CD14-positive monocyte (primary cell): ENCODE measurements around the gene RAC2. TPM values are rescaled to one million over a fixed set of nuclear protein-coding genes. Genes with fewer than 3 reads are reported as not detected.
A peak's percentile ranks its signal among the peaks of the same experiment; 100 is the strongest.

ENCODE experiments used
- DNase-seq, 3 donors: peaks; one replicate each; pipeline ENCODE4 v3.0.0-alpha.2; 2011 to 2022
- H2AFZ ChIP-seq: 2 replicates; pipeline ENCODE4 v1.6.0; 2012; ENCODE audit warnings: mild to moderate bottlenecking, low read depth, low read length, inconsistent platforms; ENCODE audit not compliant: insufficient read depth, poor library complexity, severe bottlenecking
- H3K27ac ChIP-seq, 2 donors: 1 replicate in 1 of 2; 2 replicates in 1 of 2; pipeline ENCODE4 v1.5.1; 2012 to 2013; ENCODE audit warnings: low read length in 2 of 2, control low read depth in 1 of 2, inconsistent platforms in 1 of 2, low read depth in 1 of 2, mild to moderate bottlenecking in 1 of 2
- H3K27me3 ChIP-seq, 2 donors: one replicate each; pipeline versions ENCODE4 v1.6.0 to v1.6.1; 2011 to 2013; ENCODE audit warnings: low read length in 2 of 2; ENCODE audit not compliant: control insufficient read depth in 2 of 2, insufficient read depth in 2 of 2
- H3K36me3 ChIP-seq, 2 donors: replicated peaks in 1 of 2; 1 replicate in 1 of 2; 2 replicates in 1 of 2; pipeline versions ENCODE4 v1.5.1 to v1.6.1; 2012 to 2013; ENCODE audit warnings: low read length in 2 of 2, control low read depth in 1 of 2, inconsistent platforms in 1 of 2, mild to moderate bottlenecking in 1 of 2; ENCODE audit not compliant: insufficient read depth in 2 of 2, control insufficient read depth in 1 of 2
- H3K4me1 ChIP-seq, 2 donors: 1 replicate in 1 of 2; 2 replicates in 1 of 2; pipeline versions ENCODE4 v1.5.1 to v1.6.1; 2012 to 2013; ENCODE audit warnings: low read length in 2 of 2, control low read depth in 1 of 2, inconsistent platforms in 1 of 2, mild to moderate bottlenecking in 1 of 2, moderate library complexity in 1 of 2; ENCODE audit not compliant: insufficient read depth in 2 of 2, control insufficient read depth in 1 of 2
- H3K4me2 ChIP-seq: replicated peaks from 2 replicates; pipeline ENCODE3; 2012; ENCODE audit warnings: low read length, moderate library complexity, mild to moderate bottlenecking; ENCODE audit not compliant: poor library complexity, severe bottlenecking; ENCODE audit errors: extremely low read depth
- H3K4me3 ChIP-seq, 3 experiments: fragments of 200-600 bp in 1 of 3; sonication (generic) in 1 of 3; replicated peaks in 1 of 3; 1 replicate in 2 of 3; 2 replicates in 1 of 3; pipeline ENCODE4 v1.5.1; 2011 to 2013; ENCODE audit warnings: low read length in 3 of 3, mild to moderate bottlenecking in 3 of 3, control low read depth in 2 of 3, low read depth in 2 of 3, inconsistent platforms in 1 of 3, moderate library complexity in 1 of 3
- H3K79me2 ChIP-seq: 2 replicates; pipeline ENCODE4 v1.6.0; 2012; ENCODE audit warnings: mild to moderate bottlenecking, control low read depth, inconsistent platforms, low read length, moderate library complexity; ENCODE audit not compliant: insufficient read depth
- H3K9ac ChIP-seq: 2 replicates; pipeline ENCODE4 v1.6.0; 2017; ENCODE audit warnings: low read length, mild to moderate bottlenecking; ENCODE audit not compliant: insufficient read depth, poor library complexity, severe bottlenecking
- H3K9me3 ChIP-seq, 2 donors: replicated peaks in 1 of 2; 1 replicate in 1 of 2; 2 replicates in 1 of 2; pipeline versions ENCODE4 v1.5.1 to v1.6.1; 2012 to 2013; ENCODE audit warnings: low read length in 2 of 2, control low read depth in 1 of 2; ENCODE audit not compliant: control insufficient read depth in 1 of 2, insufficient read depth in 1 of 2
- H4K20me1 ChIP-seq: 2 replicates; pipeline ENCODE4 v1.6.0; 2012; ENCODE audit warnings: mild to moderate bottlenecking, low read length, control low read depth, moderate library complexity; ENCODE audit not compliant: insufficient read depth
- H3K27ac Mint-ChIP-seq, 7 donors: one replicate each; pipeline ENCODE4 v1.8.0; 2020; ENCODE audit warnings: mild to moderate bottlenecking in 7 of 7, mixed read lengths in 7 of 7, moderate library complexity in 6 of 7, inconsistent platforms in 2 of 7
- H3K27me3 Mint-ChIP-seq, 3 donors: one replicate each; pipeline ENCODE4 v1.8.0; 2021 to 2022; ENCODE audit warnings: low read depth in 3 of 3, mild to moderate bottlenecking in 3 of 3, mixed read lengths in 3 of 3, moderate library complexity in 3 of 3, inconsistent platforms in 1 of 3
- H3K36me3 Mint-ChIP-seq, 2 donors: one replicate each; pipeline ENCODE4 v1.8.0; 2020; ENCODE audit warnings: mixed read lengths in 2 of 2, inconsistent platforms in 1 of 2, mild to moderate bottlenecking in 1 of 2
- H3K4me1 Mint-ChIP-seq: one replicate; pipeline ENCODE4 v1.8.0; 2020; ENCODE audit warnings: mild to moderate bottlenecking, mixed read lengths
- H3K4me3 Mint-ChIP-seq, 2 donors: one replicate each; pipeline ENCODE4 v1.8.0; 2020; ENCODE audit warnings: mild to moderate bottlenecking in 2 of 2, mixed read lengths in 2 of 2, moderate library complexity in 1 of 2
- H3K9me3 Mint-ChIP-seq, 7 donors: one replicate each; pipeline ENCODE4 v1.8.0; 2020 to 2022; ENCODE audit warnings: mixed read lengths in 7 of 7, mild to moderate bottlenecking in 6 of 7, moderate library complexity in 6 of 7, inconsistent platforms in 2 of 7
- CTCF ChIP-seq: fragments of 200-600 bp; IDR thresholded peaks from one replicate; pipeline ENCODE4 v1.8.0; 2022; ENCODE audit warnings: antibody characterized with exemption, mild to moderate bottlenecking
- WGBS: methylation state at CpG from one replicate; pipeline ENCODE4 v1.1.5; 2013; ENCODE audit warnings: missing lambda C conversion rate; ENCODE audit not compliant: insufficient coverage; 5-methylcytosine and 5-hydroxymethylcytosine counted together
- intact Hi-C, 2 donors: fragments of 100-400 bp; cut with micrococcal nuclease; formaldehyde crosslinking; loops; one replicate each; pipeline versions ENCODE4 v1.15.0 to v1.15.1; 2023
- polyA plus RNA-seq, 3 donors: library from polyadenylated mRNA; depleted of rRNA in 1 of 3; unstranded in 2 of 3; stranded (reverse) in 1 of 3; fragments of 300-500 nt in 2 of 3; fragments of >200 nt in 1 of 3; fragmentation: Illumina TruSeq in 2 of 3; gene quantifications; 1 replicate in 2 of 3; 2 replicates in 1 of 3; pipeline ENCODE4 v1.2.3, GENCODE V29; 2012 to 2021

The RAC2 gene
- polyA plus RNA-seq, 3 donors = 360 to 529 (median 526) TPM

- H3K4me3 Mint-ChIP-seq = no peak overlapping the region
- DNase-seq = no peak
- H3K4me3 ChIP-seq = no peak overlapping the region
- H3K4me1 ChIP-seq = peaks cover 79 to 92% of the 10 kb centered on the region in 2 donors
- H3K9me3 ChIP-seq = no peaks in the 10 kb centered on the region
- H3K36me3 Mint-ChIP-seq = peaks cover 47 to 65% of the 10 kb centered on the region in 2 donors
- 73% methylated on average over 7 of the region's 8 CpGs for WGBS
- peak overlapping the region; percentile 10 to 78 for H3K27ac ChIP-seq
- H2AFZ ChIP-seq = no peak overlapping the region
- peak overlapping the region in 6 of 7 donors; percentile 37 to 96 (median 78) for H3K27ac Mint-ChIP-seq
- no peaks in the 10 kb centered on the region for H3K27me3 ChIP-seq
- peaks cover 0 to 2% (median 1%) of the 10 kb centered on the region in 3 donors for H3K27me3 Mint-ChIP-seq
- peaks cover 0 to 11% (median 4%) of the 10 kb centered on the region in 7 donors for H3K9me3 Mint-ChIP-seq
- H3K79me2 ChIP-seq = peaks cover 40% of the 10 kb centered on the region
- intact Hi-C loops = no loop called here
- peaks cover 33 to 41% of the 10 kb centered on the region in 2 donors for H3K36me3 ChIP-seq
- peak; percentile 16 for TF ChIP-seq CTCF
- no peak overlapping the region for H3K4me2 ChIP-seq
- peaks cover 41% of the 10 kb centered on the region for H4K20me1 ChIP-seq
- H3K4me1 Mint-ChIP-seq = peaks cover 88% of the 10 kb centered on the region
- no peak overlapping the region for H3K9ac ChIP-seq
These were observed 18.6 kb downstream of the RAC2 start for GRCh38 chr22:37225481-37225880.

GRCh38 chr22:37224757-37225420, 19.2 kb downstream of the RAC2 start:
- 33% methylated on average over 3 of the region's 8 CpGs for WGBS
- peaks cover 47 to 63% of the 10 kb centered on the region in 2 donors for H3K36me3 Mint-ChIP-seq
- no peak for DNase-seq
- Histone ChIP-seq H3K79me2 (peaks cover 37% of the 10 kb centered on the region), H3K4me1 (peaks cover 77 to 92% of the 10 kb centered on the region in 2 donors), H3K27me3 (no peaks in the 10 kb centered on the region), H3K4me3 (peak overlapping the region in 1 of 3 experiments; percentile 23), H3K27ac (peak overlapping the region; percentile 48 to 78), H3K9ac (no peak overlapping the region), H2AFZ (no peak overlapping the region), H3K9me3 (no peaks in the 10 kb centered on the region), H4K20me1 (peaks cover 38% of the 10 kb centered on the region), H3K36me3 (peaks cover 33 to 41% of the 10 kb centered on the region in 2 donors), H3K4me2 (peak overlapping the region; percentile 14)
- peaks cover 0 to 1% (median under 1%) of the 10 kb centered on the region in 3 donors for H3K27me3 Mint-ChIP-seq
- H3K27ac Mint-ChIP-seq = peak overlapping the region; percentile 34 to 96 (median 85)
- H3K9me3 Mint-ChIP-seq = peaks cover 0 to 11% (median 5%) of the 10 kb centered on the region in 7 donors
- intact Hi-C loops = no loop called here
- H3K4me3 Mint-ChIP-seq = no peak overlapping the region
- peaks cover 89% of the 10 kb centered on the region for H3K4me1 Mint-ChIP-seq
- TF ChIP-seq CTCF = no peak
